HEK293 (cell line): ENCODE measurements around the gene MRPL34.

ENCODE experiments used
- BCL11A ChIP-seq: fragments of 450-650 bp; formaldehyde crosslinking; IDR thresholded peaks from 2 replicates; pipeline ENCODE4 v1.5.1; 2016; ENCODE audit warnings: low read depth, missing biosample characterization, missing genetic modification characterization
- BCL6B ChIP-seq: fragments of 450-650 bp; formaldehyde crosslinking; IDR thresholded peaks from 2 replicates; pipeline ENCODE4 v1.5.1; 2017; ENCODE audit warnings: missing biosample characterization, missing genetic modification characterization
- HIC1 ChIP-seq: fragments of 450-650 bp; formaldehyde crosslinking; IDR thresholded peaks from 2 replicates; pipeline ENCODE4 v1.5.1; 2016; ENCODE audit warnings: missing biosample characterization, missing genetic modification characterization
- INSM2 ChIP-seq: fragments of 450-650 bp; formaldehyde crosslinking; IDR thresholded peaks from 2 replicates; pipeline ENCODE4 v1.5.1; 2016; ENCODE audit warnings: missing biosample characterization, missing genetic modification characterization
- KLF1 ChIP-seq: fragments of 450-650 bp; formaldehyde crosslinking; IDR thresholded peaks from 2 replicates; pipeline ENCODE4 v1.5.1; 2016; ENCODE audit warnings: missing biosample characterization, missing genetic modification characterization
- PBX3 ChIP-seq: sonication (generic); formaldehyde crosslinking; IDR thresholded peaks from 2 replicates; pipeline ENCODE4 v1.8.1; 2022; ENCODE audit warnings: mild to moderate bottlenecking, moderate library complexity, missing genetic modification reagents
- PRDM4 ChIP-seq: fragments of 450-650 bp; formaldehyde crosslinking; IDR thresholded peaks from 2 replicates; pipeline ENCODE4 v1.5.1; 2017; ENCODE audit warnings: missing biosample characterization, missing genetic modification characterization
- PRDM6 ChIP-seq: fragments of 450-650 bp; formaldehyde crosslinking; IDR thresholded peaks from 2 replicates; pipeline ENCODE4 v1.5.1; 2017; ENCODE audit warnings: missing biosample characterization, missing genetic modification characterization
- ZFP37 ChIP-seq: fragments of 450-650 bp; formaldehyde crosslinking; IDR thresholded peaks from 2 replicates; pipeline ENCODE4 v1.5.1; 2016; ENCODE audit warnings: missing biosample characterization, missing genetic modification characterization
- ZNF155 ChIP-seq: fragments of 450-650 bp; formaldehyde crosslinking; IDR thresholded peaks from 2 replicates; pipeline ENCODE4 v1.5.1; 2016; ENCODE audit warnings: missing biosample characterization, missing genetic modification characterization
- ZNF202 ChIP-seq: fragments of 450-650 bp; formaldehyde crosslinking; IDR thresholded peaks from 2 replicates; pipeline ENCODE4 v1.5.1; 2016; ENCODE audit warnings: missing biosample characterization, missing genetic modification characterization, borderline replicate concordance
- ZNF302 ChIP-seq: fragments of 450-650 bp; formaldehyde crosslinking; IDR thresholded peaks from 2 replicates; pipeline ENCODE4 v1.5.1; 2016; ENCODE audit warnings: missing biosample characterization, missing genetic modification characterization, low read depth
- ZNF324 ChIP-seq: fragments of 450-650 bp; formaldehyde crosslinking; IDR thresholded peaks from 2 replicates; pipeline ENCODE4 v1.5.1; 2016; ENCODE audit warnings: missing biosample characterization, missing genetic modification characterization
- ZNF335 ChIP-seq: fragments of 450-650 bp; formaldehyde crosslinking; conservative IDR thresholded peaks from 2 replicates; pipeline ENCODE4 v1.5.1; 2016; ENCODE audit warnings: missing biosample characterization, missing genetic modification characterization
- ZNF433 ChIP-seq: fragments of 450-650 bp; formaldehyde crosslinking; IDR thresholded peaks from 2 replicates; pipeline ENCODE4 v1.5.1; 2016; ENCODE audit warnings: missing biosample characterization, missing genetic modification characterization, low read depth
- ZNF449 ChIP-seq: fragments of 450-650 bp; formaldehyde crosslinking; IDR thresholded peaks from 2 replicates; pipeline ENCODE4 v1.5.1; 2017; ENCODE audit warnings: missing biosample characterization, mild to moderate bottlenecking, missing genetic modification characterization, moderate library complexity
- ZNF639 ChIP-seq: fragments of 450-650 bp; formaldehyde crosslinking; IDR thresholded peaks from 2 replicates; pipeline ENCODE4 v1.5.1; 2016; ENCODE audit warnings: missing biosample characterization, missing genetic modification characterization
- ZNF645 ChIP-seq: fragments of 450-650 bp; formaldehyde crosslinking; IDR thresholded peaks from 2 replicates; pipeline ENCODE4; 2016; ENCODE audit warnings: missing biosample characterization, missing genetic modification characterization
- ZNF664 ChIP-seq: fragments of 450-650 bp; formaldehyde crosslinking; IDR thresholded peaks from 2 replicates; pipeline ENCODE4 v1.5.1; 2016; ENCODE audit warnings: missing biosample characterization, missing genetic modification characterization
- ZNF701 ChIP-seq: fragments of 450-650 bp; formaldehyde crosslinking; IDR thresholded peaks from 2 replicates; pipeline ENCODE4 v1.5.1; 2016; ENCODE audit warnings: missing biosample characterization, missing genetic modification characterization
- ZSCAN16 ChIP-seq: fragments of 450-650 bp; formaldehyde crosslinking; IDR thresholded peaks from 2 replicates; pipeline ENCODE4 v1.5.1; 2016; ENCODE audit warnings: missing biosample characterization, missing genetic modification characterization

MRPL34 gene

GRCh38 chr19:17336872-17337674 lies 31.4 kb downstream of the MRPL34 start, which contains the start of gene GTPBP3 (continued):
- TF ChIP-seq KLF1 (tag by site-specific recombination), result peak; percentile 68
- TF ChIP-seq ZNF335 (tag by site-specific recombination), result peak; percentile 90
- no peak for TF ChIP-seq ZNF701 (tag by site-specific recombination)
- TF ChIP-seq INSM2 (tag by site-specific recombination), result peak; percentile 92
- TF ChIP-seq ZNF433 (tag by site-specific recombination), result no peak
- no peak for TF ChIP-seq BCL11A
- TF ChIP-seq PRDM4 (tag by site-specific recombination), result peak; percentile 60; the same call in 1 of the 2 replicates
- TF ChIP-seq BCL6B (tag by site-specific recombination), result no peak; the same call in 1 of the 2 replicates
- TF ChIP-seq ZNF664 (tag by site-specific recombination), result peak; percentile 76
- TF ChIP-seq ZNF449, result peak; percentile 44
- peak; percentile 99 for TF ChIP-seq ZNF639 (tag by site-specific recombination)
- 0 out of 2 replicates have a peak, but pooled peaks have one; percentile 24 for TF ChIP-seq ZNF645 (tag by site-specific recombination)
- TF ChIP-seq ZNF324 (tag by site-specific recombination), result peak; percentile 96
- no peak for TF ChIP-seq ZNF302 (tag by site-specific recombination)
- TF ChIP-seq PRDM6, result no peak
- peak; percentile 61; the same call in 1 of the 2 replicates for TF ChIP-seq PBX3 (CRISPR knock-in tag)
- no peak for TF ChIP-seq ZNF202 (tag by site-specific recombination)
- TF ChIP-seq ZSCAN16 (tag by site-specific recombination), result peak; percentile 9; the same call in 1 of the 2 replicates
- TF ChIP-seq ZNF155, result no peak
- peak; percentile 8; the same call in 1 of the 2 replicates for TF ChIP-seq HIC1
- peak; percentile 99 for TF ChIP-seq ZFP37 (tag by site-specific recombination)
